ENCODE results near the gene PRR27.

GRCh38 chr4:70196857-70197256, 42.8 kb downstream of the PRR27 start:
- TF ChIP-seq GABPA (IDR thresholded peaks at IDR 0.05 in 1 of 2, conservative IDR thresholded peaks at IDR 0.05 in 1 of 2) (no peak), TAF1 (conservative IDR thresholded peaks at IDR 0.05) (no peak), MAX (IDR thresholded peaks at IDR 0.05) (no peak), CTCF (IDR thresholded peaks at IDR 0.05; ENCODE audit: low read depth, low read length, missing input control) (no peak), RXRA (IDR thresholded peaks at IDR 0.05) (no peak), RAD21 (IDR thresholded peaks at IDR 0.05) (no peak), YY1 (IDR thresholded peaks at IDR 0.05) (no peak), REST (IDR thresholded peaks at IDR 0.05) (no peak), JUND (IDR thresholded peaks at IDR 0.05) (no peak), FOXA1 (IDR thresholded peaks at IDR 0.05) (no peak), SP1 (IDR thresholded peaks at IDR 0.05) (no peak), EGR1 (IDR thresholded peaks at IDR 0.05; ENCODE audit: low read depth in 2 of 2) (no peak), ATF3 (IDR thresholded peaks at IDR 0.05) (no peak)
